Epidermal melanocyte (primary cell): ENCODE measurements around the gene ERGIC1.

Experiments used
- DNase-seq: peaks from one replicate; pipeline ENCODE4 v3.0.0; 2011; ENCODE audit warnings: low spot score; ENCODE audit not compliant: insufficient read length

Gene ERGIC1

GRCh38 chr5:172943906-172944305, 109.9 kb downstream of the ERGIC1 start:
- no peak for DNase-seq

GRCh38 chr5:172944741-172945140, 110.7 kb downstream of the ERGIC1 start:
- no peak for DNase-seq

GRCh38 chr5:172945151-172945550, 111.1 kb downstream of the ERGIC1 start:
- DNase-seq: no peak

- no peak for DNase-seq
These were observed 112.1 kb downstream of the ERGIC1 start for GRCh38 chr5:172946146-172946545.

GRCh38 chr5:172949426-172949825, 115.4 kb downstream of the ERGIC1 start:
- no peak for DNase-seq

- no peak for DNase-seq
These were observed 116.3 kb downstream of the ERGIC1 start for GRCh38 chr5:172950176-172950965.

- no peak for DNase-seq
These were observed 117.5 kb downstream of the ERGIC1 start for GRCh38 chr5:172951371-172952033.

- DNase-seq: no peak
These were observed 118.0 kb downstream of the ERGIC1 start for GRCh38 chr5:172952034-172952511.

- DNase-seq: no peak
These were observed 120.0 kb downstream of the ERGIC1 start for GRCh38 chr5:172953776-172954675.

- DNase-seq: no peak
These were observed 120.7 kb downstream of the ERGIC1 start for GRCh38 chr5:172954751-172955159.

- no peak for DNase-seq
These were observed 122.2 kb downstream of the ERGIC1 start for GRCh38 chr5:172956228-172956627.

- DNase-seq: no peak
These were observed 122.9 kb downstream of the ERGIC1 start for GRCh38 chr5:172956936-172957335.

- no peak for DNase-seq
These were observed 123.4 kb downstream of the ERGIC1 start for GRCh38 chr5:172957458-172957857.

- DNase-seq: no peak
These were observed 124.4 kb downstream of the ERGIC1 start for GRCh38 chr5:172958331-172959046.

GRCh38 chr5:172959824-172960799, 126.1 kb downstream of the ERGIC1 start:
- no peak for DNase-seq

GRCh38 chr5:172969921-172970320, 135.9 kb downstream of the ERGIC1 start:
- no peak for DNase-seq

GRCh38 chr5:172971482-172971881, 137.4 kb downstream of the ERGIC1 start:
- no peak for DNase-seq

GRCh38 chr5:172972552-172972951, 138.5 kb downstream of the ERGIC1 start:
- DNase-seq: no peak

- DNase-seq: no peak
These were observed 139.3 kb downstream of the ERGIC1 start for GRCh38 chr5:172973127-172973916.
